Neuronal stem cell (in vitro differentiated cells): Measurements from ENCODE around the gene PIH1D2.

Experiments used
- DNase-seq: peaks from one replicate; pipeline ENCODE4 v3.0.0-alpha.2; 2013; ENCODE audit warnings: low spot score
- H2AFZ ChIP-seq: one replicate; pipeline ENCODE4 v1.6.1; 2013; ENCODE audit warnings: mild to moderate bottlenecking, low read length, inconsistent platforms
- H2AK5ac ChIP-seq: 2 replicates; pipeline ENCODE4 v1.6.1; 2013; ENCODE audit warnings: low read depth, mild to moderate bottlenecking, inconsistent platforms, low read length, moderate library complexity, mixed read lengths
- H2BK120ac ChIP-seq: 2 replicates; pipeline ENCODE4 v1.6.1; 2013; ENCODE audit warnings: low read depth, mild to moderate bottlenecking, inconsistent platforms, low read length, moderate library complexity, mixed read lengths
- H2BK12ac ChIP-seq: one replicate; pipeline ENCODE4 v1.6.1; 2013; ENCODE audit warnings: low read length, inconsistent platforms
- H2BK15ac ChIP-seq: 2 replicates; pipeline ENCODE4 v1.6.1; 2013; ENCODE audit warnings: mild to moderate bottlenecking, low read length, inconsistent platforms, mixed read lengths
- H2BK5ac ChIP-seq: one replicate; pipeline ENCODE4 v1.6.1; 2013; ENCODE audit warnings: inconsistent platforms, mild to moderate bottlenecking, low read length, moderate library complexity
- H3K14ac ChIP-seq: one replicate; pipeline ENCODE4 v1.6.1; 2013; ENCODE audit warnings: low read length, inconsistent platforms
- H3K18ac ChIP-seq: 2 replicates; pipeline ENCODE4 v1.6.1; 2013; ENCODE audit warnings: low read length, inconsistent platforms
- H3K23ac ChIP-seq: 2 replicates; pipeline ENCODE4 v1.6.1; 2013; ENCODE audit warnings: low read depth, mild to moderate bottlenecking, mixed read lengths, low read length, inconsistent platforms; ENCODE audit not compliant: poor library complexity
- H3K27ac ChIP-seq: replicated peaks from 3 replicates; pipeline ENCODE4 v1.5.1; 2013; ENCODE audit warnings: low read length, inconsistent platforms
- H3K27me3 ChIP-seq, 3 experiments: 2 replicates each; pipeline ENCODE4 v1.6.1; 2013; ENCODE audit warnings: low read length in 3 of 3, mild to moderate bottlenecking in 2 of 3, inconsistent platforms in 1 of 3, low read depth in 1 of 3, mixed read lengths in 1 of 3, moderate library complexity in 1 of 3; ENCODE audit not compliant: control insufficient read depth in 3 of 3, insufficient read depth in 3 of 3
- H3K36me3 ChIP-seq, 2 donors: replicated peaks in 1 of 2; 2 replicates each; pipeline ENCODE4 v1.6.1; 2013; ENCODE audit warnings: low read length in 2 of 2; ENCODE audit not compliant: control insufficient read depth in 2 of 2, insufficient read depth in 2 of 2
- H3K4ac ChIP-seq: 2 replicates; pipeline ENCODE4 v1.6.1; 2013; ENCODE audit warnings: inconsistent platforms, mild to moderate bottlenecking, low read length, moderate library complexity
- H3K4me1 ChIP-seq, 2 donors: 1 replicate in 1 of 2; 2 replicates in 1 of 2; pipeline ENCODE4 v1.6.1; 2013; ENCODE audit warnings: low read length in 2 of 2, low read depth in 1 of 2; ENCODE audit not compliant: control insufficient read depth in 2 of 2, insufficient read depth in 1 of 2
- H3K4me2 ChIP-seq: one replicate; pipeline ENCODE4 v1.6.1; 2013; ENCODE audit warnings: mild to moderate bottlenecking, low read length, inconsistent platforms; ENCODE audit not compliant: insufficient read depth, poor library complexity, severe bottlenecking
- H3K4me3 ChIP-seq, 2 donors: 2 replicates each; pipeline ENCODE4 v1.5.1; 2013; ENCODE audit warnings: low read length in 2 of 2, mild to moderate bottlenecking in 2 of 2, inconsistent platforms in 1 of 2, moderate library complexity in 1 of 2
- H3K79me1 ChIP-seq: one replicate; pipeline ENCODE4 v1.6.1; 2013; ENCODE audit warnings: low read depth, mild to moderate bottlenecking, inconsistent platforms, low read length, moderate library complexity
- H3K9ac ChIP-seq: one replicate; pipeline ENCODE4 v1.6.1; 2013; ENCODE audit warnings: mild to moderate bottlenecking, low read depth, low read length, inconsistent platforms; ENCODE audit not compliant: poor library complexity
- H3K9me3 ChIP-seq, 2 donors: replicated peaks in 1 of 2; 2 replicates each; pipeline versions ENCODE3 to v1.6.1; 2013; ENCODE audit warnings: low read length in 2 of 2, mild to moderate bottlenecking in 2 of 2, inconsistent platforms in 1 of 2, low read depth in 1 of 2, mixed read lengths in 1 of 2, moderate library complexity in 1 of 2; ENCODE audit not compliant: control insufficient read depth in 2 of 2, insufficient read depth in 1 of 2
- H4K8ac ChIP-seq: one replicate; pipeline ENCODE4 v1.6.1; 2013; ENCODE audit warnings: low read depth, mild to moderate bottlenecking, inconsistent platforms, low read length, moderate library complexity
- H4K91ac ChIP-seq: one replicate; pipeline ENCODE4 v1.6.1; 2013; ENCODE audit warnings: low read length, low read depth, mild to moderate bottlenecking, inconsistent platforms; ENCODE audit not compliant: poor library complexity
- WGBS, 2 donors: extraction: QIAGEN DNeasy Blood & Tissue Kit; methylation state at CpG; one replicate each; pipeline ENCODE4 v1.1.7; 2013; ENCODE audit warnings: missing lambda C conversion rate in 2 of 2, mixed read lengths in 1 of 2; ENCODE audit not compliant: insufficient read length in 2 of 2, insufficient replicate concordance in 1 of 2; ENCODE audit errors: extremely low coverage in 2 of 2; 5-methylcytosine and 5-hydroxymethylcytosine counted together

The PIH1D2 gene

GRCh38 chr11:112103446-112103845 is 29.6 kb upstream of the PIH1D2 start:
- no peak overlapping the region for H3K27ac ChIP-seq
- no peak overlapping the region for H3K14ac ChIP-seq
- no peaks in the 10 kb centered on the region for H3K36me3 ChIP-seq
- H2BK5ac ChIP-seq: no peak overlapping the region
- no peaks in the 10 kb centered on the region for H3K79me1 ChIP-seq
- no peak overlapping the region for H2AK5ac ChIP-seq
- H2BK12ac ChIP-seq: no peak overlapping the region
- H3K27me3 ChIP-seq: no peaks in the 10 kb centered on the region
- no peak overlapping the region for H3K4me3 ChIP-seq
- no peak overlapping the region for H2AFZ ChIP-seq
- no CpG with 5 or more reads among the region's 6 CpGs for WGBS, 2 donors
- H3K4me2 ChIP-seq: no peak overlapping the region
- H2BK120ac ChIP-seq: no peak overlapping the region
- H2BK15ac ChIP-seq: no peak overlapping the region
- DNase-seq: no peak
- H4K91ac ChIP-seq: no peak overlapping the region
- no peaks in the 10 kb centered on the region for H3K4me1 ChIP-seq
- H4K8ac ChIP-seq: no peak overlapping the region
- no peak overlapping the region for H3K18ac ChIP-seq
- H3K9ac ChIP-seq: no peak overlapping the region
- no peak overlapping the region for H3K23ac ChIP-seq
- no peaks in the 10 kb centered on the region for H3K9me3 ChIP-seq
- H3K4ac ChIP-seq: no peak overlapping the region

- no peak overlapping the region for H4K8ac ChIP-seq
- H2AFZ ChIP-seq: no peak overlapping the region
- no peak overlapping the region for H3K23ac ChIP-seq
- H3K4me1 ChIP-seq: no peaks in the 10 kb centered on the region
- no peak overlapping the region for H3K18ac ChIP-seq
- H4K91ac ChIP-seq: no peak overlapping the region
- H3K4me2 ChIP-seq: no peak overlapping the region
- H3K36me3 ChIP-seq: peaks cover 0 to 19% of the 10 kb centered on the region in 2 donors
- no peak overlapping the region for H3K4ac ChIP-seq
- no peak overlapping the region for H3K4me3 ChIP-seq
- no peak overlapping the region for H3K14ac ChIP-seq
- no peak overlapping the region for H2BK15ac ChIP-seq
- H2AK5ac ChIP-seq: no peak overlapping the region
- H3K9ac ChIP-seq: no peak overlapping the region
- no peak overlapping the region for H2BK5ac ChIP-seq
- no peaks in the 10 kb centered on the region for H3K27me3 ChIP-seq
- no CpG with 5 or more reads among the region's 2 CpGs for WGBS, 2 donors
- no peak for DNase-seq
- no peaks in the 10 kb centered on the region for H3K9me3 ChIP-seq
- no peak overlapping the region for H3K27ac ChIP-seq
- no peaks in the 10 kb centered on the region for H3K79me1 ChIP-seq
- H2BK12ac ChIP-seq: no peak overlapping the region
- no peak overlapping the region for H2BK120ac ChIP-seq
Observed at GRCh38 chr11:112100462-112100861, 26.6 kb upstream of the PIH1D2 start.

GRCh38 chr11:112097734-112098528 is 24.1 kb upstream of the PIH1D2 start:
- H2BK5ac ChIP-seq: no peak overlapping the region
- no peaks in the 10 kb centered on the region for H3K27me3 ChIP-seq
- H2AFZ ChIP-seq: no peak overlapping the region
- no peak overlapping the region for H2BK12ac ChIP-seq
- no CpG with 5 or more reads among the region's 11 CpGs for WGBS, 2 donors
- H4K91ac ChIP-seq: no peak overlapping the region
- no peak overlapping the region for H2BK120ac ChIP-seq
- no peak overlapping the region for H3K4ac ChIP-seq
- no peak overlapping the region for H3K18ac ChIP-seq
- H3K79me1 ChIP-seq: no peaks in the 10 kb centered on the region
- H3K4me2 ChIP-seq: no peak overlapping the region
- H3K23ac ChIP-seq: no peak overlapping the region
- peaks cover 1 to 39% of the 10 kb centered on the region in 2 donors for H3K36me3 ChIP-seq
- no peak overlapping the region for H3K14ac ChIP-seq
- no peak overlapping the region for H3K4me3 ChIP-seq
- no peaks in the 10 kb centered on the region for H3K4me1 ChIP-seq
- no peak overlapping the region for H3K27ac ChIP-seq
- no peak overlapping the region for H2AK5ac ChIP-seq
- no peak overlapping the region for H4K8ac ChIP-seq
- no peak overlapping the region for H2BK15ac ChIP-seq
- no peak overlapping the region for H3K9ac ChIP-seq
- no peak for DNase-seq
- H3K9me3 ChIP-seq: no peaks in the 10 kb centered on the region

- H3K9ac ChIP-seq: no peak overlapping the region
- no peak overlapping the region for H3K27ac ChIP-seq
- no peak overlapping the region for H2BK12ac ChIP-seq
- no peak overlapping the region for H3K4me3 ChIP-seq
- H3K4ac ChIP-seq: no peak overlapping the region
- H2BK15ac ChIP-seq: no peak overlapping the region
- H3K23ac ChIP-seq: no peak overlapping the region
- no peak for DNase-seq
- H2BK120ac ChIP-seq: no peak overlapping the region
- H3K4me2 ChIP-seq: no peak overlapping the region
- H3K36me3 ChIP-seq: peaks cover 10 to 56% of the 10 kb centered on the region in 2 donors
- no peak overlapping the region for H3K14ac ChIP-seq
- no peak overlapping the region for H2AK5ac ChIP-seq
- H3K79me1 ChIP-seq: no peaks in the 10 kb centered on the region
- H2AFZ ChIP-seq: no peak overlapping the region
- H3K27me3 ChIP-seq: no peaks in the 10 kb centered on the region
- H3K4me1 ChIP-seq: no peaks in the 10 kb centered on the region
- no peak overlapping the region for H2BK5ac ChIP-seq
- no peak overlapping the region for H4K8ac ChIP-seq
- no peak overlapping the region for H4K91ac ChIP-seq
- no peaks in the 10 kb centered on the region for H3K9me3 ChIP-seq
- no peak overlapping the region for H3K18ac ChIP-seq
Observed at GRCh38 chr11:112096194-112096593, 22.4 kb upstream of the PIH1D2 start.
